H1 (cell line): ENCODE data around the gene ATP1A1. TPM values are rescaled to one million over a fixed set of nuclear protein-coding genes. Genes with fewer than 3 reads are reported as not detected.

ENCODE experiments used
- CTCF ChIA-PET: fragments of 300-600 bp; sonication (Branson Sonifier 250); formaldehyde crosslinking; loops from one replicate; lab custom pipeline; 2021; ENCODE audit not compliant: partially characterized antibody; lab: Charles Lee
- POLR2A ChIA-PET: fragments of 300-600 bp; sonication (Branson Sonifier 250); formaldehyde crosslinking; loops from one replicate; lab custom pipeline; 2021; ENCODE audit warnings: inconsistent platforms; ENCODE audit not compliant: partially characterized antibody; lab: Charles Lee
- DNase-seq, 2 experiments: peaks; one replicate each; pipeline versions ENCODE4 v3.0.0 to v3.0.0-alpha.2; 2010 to 2022; ENCODE audit warnings: low spot score in 2 of 2, low read depth in 1 of 2, mixed read lengths in 1 of 2
- FAIRE-seq: peaks from 2 replicates; lab custom pipeline; 2011; peaks lifted over from hg19 to GRCh38; lab: Jason Lieb, UNC
- H2AFZ ChIP-seq: 2 replicates; pipeline ENCODE4 v1.8.1; 2012; ENCODE audit warnings: low read length, inconsistent platforms
- H2AK5ac ChIP-seq: 2 replicates; pipeline ENCODE4 v1.6.1; 2013; ENCODE audit warnings: low read depth, low read length
- H2BK120ac ChIP-seq: replicated peaks from 2 replicates; pipeline ENCODE3; 2013; ENCODE audit warnings: low read depth, low read length, inconsistent platforms
- H2BK12ac ChIP-seq: 2 replicates; pipeline ENCODE4 v1.6.1; 2013; ENCODE audit warnings: low read depth, low read length
- H2BK15ac ChIP-seq: 2 replicates; pipeline ENCODE4 v1.6.1; 2013; ENCODE audit warnings: low read length
- H2BK20ac ChIP-seq: 2 replicates; pipeline ENCODE4 v1.6.1; 2013; ENCODE audit warnings: low read length
- H2BK5ac ChIP-seq: 2 replicates; pipeline ENCODE4 v1.6.1; 2013; ENCODE audit warnings: low read depth, low read length
- H3K14ac ChIP-seq: 2 replicates; pipeline ENCODE4 v1.6.1; 2013; ENCODE audit warnings: inconsistent platforms; ENCODE audit not compliant: insufficient read length
- H3K18ac ChIP-seq: 2 replicates; pipeline ENCODE4 v1.6.1; 2013; ENCODE audit warnings: low read length; ENCODE audit errors: extremely low read depth
- H3K23ac ChIP-seq: 2 replicates; pipeline ENCODE4 v1.6.1; 2013; ENCODE audit warnings: inconsistent platforms; ENCODE audit not compliant: insufficient read length
- H3K23me2 ChIP-seq: 2 replicates; pipeline ENCODE4 v1.6.1; 2013; ENCODE audit warnings: low read depth, low read length
- H3K27ac ChIP-seq: 2 replicates; pipeline ENCODE4 v1.6.1; 2011; ENCODE audit warnings: low read depth, low read length, inconsistent platforms
- H3K27me3 ChIP-seq, 4 experiments: replicated peaks in 1 of 4; 1 replicate in 1 of 4; 2 replicates in 3 of 4; pipeline versions ENCODE4 v1.6.1 to v1.8.1; 2011 to 2013; ENCODE audit warnings: low read length in 3 of 4, mild to moderate bottlenecking in 3 of 4, inconsistent platforms in 2 of 4, mixed read lengths in 2 of 4, moderate library complexity in 1 of 4; ENCODE audit not compliant: control insufficient read depth in 3 of 4, insufficient read depth in 3 of 4; ENCODE audit errors: extremely low read depth in 1 of 4
- H3K36me3 ChIP-seq, 4 experiments: 2 replicates each; pipeline versions ENCODE4 v1.6.1 to v1.8.1; 2011 to 2013; ENCODE audit warnings: mild to moderate bottlenecking in 4 of 4, low read length in 3 of 4, moderate library complexity in 2 of 4, control low read depth in 1 of 4, inconsistent platforms in 1 of 4; ENCODE audit not compliant: insufficient read depth in 4 of 4, control insufficient read depth in 2 of 4
- H3K4ac ChIP-seq: replicated peaks from 2 replicates; pipeline ENCODE3; 2013; ENCODE audit warnings: low read length, low read depth, mixed read lengths, inconsistent platforms; ENCODE audit not compliant: insufficient read length
- H3K4me1 ChIP-seq, 4 experiments: replicated peaks in 1 of 4; 1 replicate in 1 of 4; 2 replicates in 3 of 4; pipeline versions ENCODE4 v1.6.1 to v1.8.1; 2011 to 2013; ENCODE audit warnings: low read length in 3 of 4, inconsistent platforms in 2 of 4, mixed read lengths in 1 of 4; ENCODE audit not compliant: insufficient read depth in 4 of 4, control insufficient read depth in 3 of 4
- H3K4me2 ChIP-seq, 2 experiments: 2 replicates each; pipeline versions ENCODE4 v1.6.1 to v1.8.1; 2011 to 2013; ENCODE audit warnings: low read depth in 2 of 2, low read length in 2 of 2, control low read depth in 1 of 2, inconsistent platforms in 1 of 2, mild to moderate bottlenecking in 1 of 2; ENCODE audit not compliant: insufficient read depth in 1 of 2
- H3K4me3 ChIP-seq, 4 experiments: fragments of 200-600, 300-600 bp in 1 of 4; sonication (generic), shearing (Covaris generic), sonication (Bioruptor Twin) in 1 of 4; 2 replicates each; pipeline versions ENCODE4 v1.5.1 to v1.8.1; 2011 to 2016; ENCODE audit warnings: low read length in 4 of 4, low read depth in 3 of 4, control low read depth in 2 of 4, inconsistent platforms in 2 of 4, mild to moderate bottlenecking in 2 of 4, mixed read lengths in 1 of 4, moderate library complexity in 1 of 4; ENCODE audit not compliant: insufficient read depth in 2 of 4; ENCODE audit errors: extremely low read depth in 1 of 4
- H3K56ac ChIP-seq: replicated peaks from 2 replicates; pipeline ENCODE3; 2013; ENCODE audit warnings: low read depth, mild to moderate bottlenecking, mixed read lengths, low read length, inconsistent platforms; ENCODE audit not compliant: insufficient read length
- H3K79me1 ChIP-seq: 2 replicates; pipeline ENCODE4 v1.6.1; 2013; ENCODE audit warnings: low read depth, low read length, control low read depth
- H3K79me2 ChIP-seq, 2 experiments: 2 replicates each; pipeline versions ENCODE4 v1.6.1 to v1.8.1; 2012 to 2013; ENCODE audit warnings: low read length in 2 of 2, mild to moderate bottlenecking in 2 of 2, inconsistent platforms in 1 of 2; ENCODE audit not compliant: insufficient read depth in 2 of 2, control insufficient read depth in 1 of 2
- H3K9ac ChIP-seq, 4 experiments: replicated peaks in 1 of 4; 1 replicate in 1 of 4; 2 replicates in 3 of 4; pipeline versions ENCODE4 v1.6.1 to v1.8.1; 2011 to 2013; ENCODE audit warnings: low read depth in 3 of 4, low read length in 3 of 4, control low read depth in 2 of 4, mild to moderate bottlenecking in 2 of 4, moderate library complexity in 2 of 4, inconsistent platforms in 1 of 4; ENCODE audit errors: extremely low read depth in 1 of 4
- H3K9me3 ChIP-seq, 2 experiments: 2 replicates each; pipeline versions ENCODE4 v1.6.1 to v1.8.1; 2012 to 2013; ENCODE audit warnings: mild to moderate bottlenecking in 2 of 2, moderate library complexity in 2 of 2, control low read depth in 1 of 2, inconsistent platforms in 1 of 2, low read depth in 1 of 2, low read length in 1 of 2, mixed read lengths in 1 of 2; ENCODE audit not compliant: insufficient read depth in 2 of 2
- H4K20me1 ChIP-seq, 2 experiments: replicated peaks in 1 of 2; 2 replicates each; pipeline versions ENCODE3 to v1.8.1; 2011 to 2013; ENCODE audit warnings: inconsistent platforms in 2 of 2, low read length in 2 of 2, mild to moderate bottlenecking in 1 of 2; ENCODE audit not compliant: insufficient read depth in 2 of 2, control insufficient read depth in 1 of 2
- H4K5ac ChIP-seq: 2 replicates; pipeline ENCODE4 v1.6.1; 2013; ENCODE audit warnings: low read length, low read depth, mixed read lengths, inconsistent platforms; ENCODE audit not compliant: insufficient read length
- H4K8ac ChIP-seq: 2 replicates; pipeline ENCODE4 v1.8.0; 2013; ENCODE audit warnings: mild to moderate bottlenecking, moderate library complexity, low read length, inconsistent platforms; ENCODE audit not compliant: insufficient read depth; ENCODE audit errors: extremely low read depth
- H4K91ac ChIP-seq: replicated peaks from 2 replicates; pipeline ENCODE3; 2013; ENCODE audit warnings: low read length, mixed read lengths, inconsistent platforms; ENCODE audit not compliant: insufficient read length
- ATF2 ChIP-seq: IDR thresholded peaks from 2 replicates; pipeline ENCODE4 v1.6.1; 2012; ENCODE audit warnings: low read length, inconsistent platforms
- BRCA1 ChIP-seq: IDR thresholded peaks from 2 replicates; pipeline ENCODE4 v1.6.1; 2012; ENCODE audit warnings: low read depth, low read length, improper control_type of control experiment
- EGR1 ChIP-seq: IDR thresholded peaks from 2 replicates; pipeline ENCODE4 v1.6.1; 2011; ENCODE audit warnings: low read depth, low read length, borderline replicate concordance
- EP300 ChIP-seq, 2 experiments: IDR thresholded peaks; 1 replicate in 1 of 2; 2 replicates in 1 of 2; pipeline ENCODE4 v1.6.1; 2011 to 2012; ENCODE audit warnings: low read depth in 2 of 2, low read length in 2 of 2, mild to moderate bottlenecking in 2 of 2, borderline replicate concordance in 1 of 2, inconsistent platforms in 1 of 2, moderate library complexity in 1 of 2
- HDAC2 ChIP-seq, 2 experiments: fragments of 300-600 bp in 1 of 2; sonication (generic) in 1 of 2; IDR thresholded peaks; 2 replicates each; pipeline ENCODE4 v1.6.1; 2011 to 2012; ENCODE audit warnings: low read depth in 2 of 2, low read length in 2 of 2, mild to moderate bottlenecking in 2 of 2, moderate library complexity in 2 of 2, borderline replicate concordance in 1 of 2, inconsistent platforms in 1 of 2
- NANOG ChIP-seq: IDR thresholded peaks from 2 replicates; pipeline ENCODE4 v1.6.1; 2011; ENCODE audit warnings: low read length, low read depth, mild to moderate bottlenecking, inconsistent platforms; ENCODE audit not compliant: insufficient read depth, poor library complexity, severe bottlenecking
- NRF1 ChIP-seq: IDR thresholded peaks from 2 replicates; pipeline ENCODE4 v1.6.1; 2011; ENCODE audit warnings: mild to moderate bottlenecking, low read depth, low read length, improper control_type of control experiment
- RNF2 ChIP-seq: fragments of 200-900, 300-1000 bp; sonication (generic); IDR thresholded peaks from 2 replicates; pipeline ENCODE4 v1.7.1; 2016; ENCODE audit warnings: borderline replicate concordance, low read depth, mild to moderate bottlenecking, antibody characterized with exemption, low read length; ENCODE audit not compliant: poor library complexity, severe bottlenecking; ENCODE audit errors: missing control alignments
- SAP30 ChIP-seq: fragments of 300-600 bp; sonication (generic); IDR thresholded peaks from 2 replicates; pipeline ENCODE4 v1.7.1; 2012; ENCODE audit warnings: low read length, moderate library complexity, mild to moderate bottlenecking, inconsistent platforms; ENCODE audit not compliant: insufficient read depth, insufficient replicate concordance
- SIX5 ChIP-seq: IDR thresholded peaks from 2 replicates; pipeline ENCODE4 v1.6.1; 2011; ENCODE audit warnings: mild to moderate bottlenecking, low read depth, low read length
- TEAD4 ChIP-seq: IDR thresholded peaks from 2 replicates; pipeline ENCODE4 v1.6.1; 2012; ENCODE audit warnings: low read depth, low read length, inconsistent platforms, mixed read lengths
- WGBS, 2 experiments: shearing (Covaris generic) in 1 of 2; methylation state at CpG; one replicate each; pipeline versions ENCODE4 v1.1.6 to v1.1.7; 2013 to 2015; ENCODE audit warnings: low lambda C conversion rate in 2 of 2, mixed read lengths in 2 of 2, inconsistent platforms in 1 of 2, low coverage in 1 of 2, missing lambda C conversion rate in 1 of 2; ENCODE audit not compliant: insufficient replicate concordance in 2 of 2, insufficient coverage in 1 of 2, insufficient read length in 1 of 2; ENCODE audit errors: extremely low coverage in 1 of 2, missing lambda C conversion rate in 1 of 2; 5-methylcytosine and 5-hydroxymethylcytosine counted together
- polyA plus RNA-seq, 7 experiments: library from polyadenylated mRNA; depleted of rRNA in 3 of 7; stranded (reverse) in 5 of 7; unstranded in 2 of 7; fragments of >200 nt in 5 of 7; fragments of 200-250 nt in 2 of 7; gene quantifications; 1 replicate in 5 of 7; 2 replicates in 1 of 7; 4 replicates in 1 of 7; pipeline versions ENCODE4 v1.2.1 to v1.2.3, GENCODE V29; 2011 to 2013; ENCODE audit warnings: missing spikeins in 2 of 7, mixed read lengths in 2 of 7
- total RNA-seq: library from RNA; stranded (reverse); fragmentation: NEBNext Ultra II Directional; extraction: Animal tissue kit (Norgen Biotek cat#: 25700); gene quantifications from 2 replicates; pipeline ENCODE4 v1.2.1, GENCODE V29; 2021

ATP1A1 gene
- total and polyA plus RNA-seq, 2 of the 8 experiments (the other 6 are each of a cell fraction or from before 2014, with no cell fraction given) = 222 to 325 TPM

GRCh38 chr1:116345011-116345410 lies 28.0 kb upstream of the ATP1A1 start:
- no peaks in the 10 kb centered on the region for H3K79me1 ChIP-seq
- H4K8ac ChIP-seq = no peak overlapping the region
- no peak overlapping the region for H3K27ac ChIP-seq
- no peaks in the 10 kb centered on the region for H3K9me3 ChIP-seq
- TF ChIP-seq SAP30 (no peak), TEAD4 (no peak), EGR1 (no peak), RNF2 (no peak), HDAC2 (IDR thresholded peaks at IDR 0.05; ENCODE audit: borderline replicate concordance in 1 of 2, low read depth in 2 of 2, low read length in 2 of 2) (no peak), SIX5 (no peak), BRCA1 (no peak), ATF2 (no peak), NRF1 (no peak), EP300 (IDR thresholded peaks at IDR 0.05; ENCODE audit: borderline replicate concordance in 1 of 2, low read depth in 2 of 2, low read length in 2 of 2) (no peak), NANOG (no peak)
- TF ChIP-seq, all 59 proteins: peak for 0
- Histone ChIP-seq H3K4me1 (peaks cover 0 to 15% (median 9%) of the 10 kb centered on the region in 4 experiments; a peak in 6 of 7 replicates), H4K91ac (no peak overlapping the region), H4K20me1 (no peaks in the 10 kb centered on the region), H3K23me2 (no peaks in the 10 kb centered on the region), H2BK12ac (no peak overlapping the region), H3K14ac (no peak overlapping the region), H3K79me2 (no peaks in the 10 kb centered on the region), H3K9ac (no peak overlapping the region), H3K4me3 (no peak overlapping the region), H2BK15ac (no peak overlapping the region), H2BK120ac (no peak overlapping the region), H3K56ac (no peak overlapping the region), H2BK20ac (no peak overlapping the region), H2AFZ (no peak overlapping the region), H3K27me3 (no peaks in the 10 kb centered on the region), H3K36me3 (no peaks in the 10 kb centered on the region), H2AK5ac (no peak overlapping the region), H2BK5ac (no peak overlapping the region), H3K23ac (no peak overlapping the region), H3K4me2 (no peak overlapping the region), H3K4ac (no peak overlapping the region), H4K5ac (no peak overlapping the region), H3K18ac (no peak overlapping the region)
- WGBS, 2 experiments = 93% methylated on average over 1 of the region's 1 CpG; no CpG with 5 or more reads in 1 of the 2 experiments
- FAIRE-seq (no peak), DNase-seq (no peak)
- ChIA-PET POLR2A (interaction anchor here (2.3 kb wide), 1 partner anchor 27 kb away, joined by 8 read pairs; the partner anchor contains the start of gene ATP1A1), CTCF (interaction anchor here (1.2 kb wide), 1 partner anchor 191 kb away, joined by 3 read pairs; no protein-coding TSS in a partner anchor)
